GM18867 (cell line): Measurements from ENCODE around the gene ZNF575.
A peak's percentile ranks its signal among the peaks of the same experiment; 100 is the strongest.
"Not testable (repeated sequence)": the region's sequence is repeated elsewhere in the genome, so short reads cannot be mapped to it uniquely, and the experiment has no call there.

Experiments
- ATAC-seq: cut with Tn5 transposase; IDR thresholded peaks from one replicate; pipeline ENCODE4 v1.9.1; 2021; ENCODE audit warnings: mild to moderate bottlenecking, moderate library complexity; ENCODE audit not compliant: unreplicated experiment

Gene ZNF575

GRCh38 chr19:43507880-43508279, 25.1 kb upstream of the ZNF575 start:
- no peak for ATAC-seq

GRCh38 chr19:43510713-43511112, 22.3 kb upstream of the ZNF575 start:
- no peak for ATAC-seq

- no peak for ATAC-seq
Measured at GRCh38 chr19:43511324-43511723, 21.7 kb upstream of the ZNF575 start.

- not testable (repeated sequence) for ATAC-seq
Measured at GRCh38 chr19:43512399-43512798, 20.6 kb upstream of the ZNF575 start.

GRCh38 chr19:43518051-43518450, 14.9 kb upstream of the ZNF575 start:
- ATAC-seq, result no peak

- no peak for ATAC-seq
Measured at GRCh38 chr19:43519436-43520088, 13.4 kb upstream of the ZNF575 start.

- no peak for ATAC-seq
Measured at GRCh38 chr19:43522929-43523328, 10.1 kb upstream of the ZNF575 start.

GRCh38 chr19:43523696-43524095, 9.3 kb upstream of the ZNF575 start:
- ATAC-seq, result not testable (repeated sequence)

- no peak for ATAC-seq
Measured at GRCh38 chr19:43524922-43525835, 7.8 kb upstream of the ZNF575 start.

GRCh38 chr19:43525836-43526771, 6.9 kb upstream of the ZNF575 start:
- ATAC-seq, result no peak

- peak; percentile 81 for ATAC-seq
Measured at GRCh38 chr19:43526884-43527859, 5.8 kb upstream of the ZNF575 start, which contains the start of gene ETHE1. ETHE1 (minus strand) TSS chr19:43527201; CDS start chr19:43527177, 24 bp downstream.

GRCh38 chr19:43527860-43528622, 4.9 kb upstream of the ZNF575 start:
- no peak for ATAC-seq

GRCh38 chr19:43532571-43532961, 422 bp upstream of the ZNF575 start:
- peak; percentile 22 for ATAC-seq

GRCh38 chr19:43533546-43534304, 737 bp downstream of the ZNF575 start:
- ATAC-seq, result peak; percentile 52

- no peak for ATAC-seq
Measured at GRCh38 chr19:43534305-43534815, 1.4 kb downstream of the ZNF575 start.

- ATAC-seq, result no peak
Measured at GRCh38 chr19:43534816-43535761, 2.1 kb downstream of the ZNF575 start.

GRCh38 chr19:43538922-43539321, 5.9 kb downstream of the ZNF575 start:
- no peak for ATAC-seq
